Measurements from ENCODE around the gene SLC15A2. TPM values are rescaled to one million over a fixed set of nuclear protein-coding genes. Genes with fewer than 3 reads are reported as not detected.

Gene SLC15A2
- total and polyA plus RNA-seq, 9 of the 15 experiments (the other 6 are each of a cell fraction or from before 2014, with no cell fraction given): 0.05 to 0.53 (median 0.25) TPM; not detected in 1

DNA sequence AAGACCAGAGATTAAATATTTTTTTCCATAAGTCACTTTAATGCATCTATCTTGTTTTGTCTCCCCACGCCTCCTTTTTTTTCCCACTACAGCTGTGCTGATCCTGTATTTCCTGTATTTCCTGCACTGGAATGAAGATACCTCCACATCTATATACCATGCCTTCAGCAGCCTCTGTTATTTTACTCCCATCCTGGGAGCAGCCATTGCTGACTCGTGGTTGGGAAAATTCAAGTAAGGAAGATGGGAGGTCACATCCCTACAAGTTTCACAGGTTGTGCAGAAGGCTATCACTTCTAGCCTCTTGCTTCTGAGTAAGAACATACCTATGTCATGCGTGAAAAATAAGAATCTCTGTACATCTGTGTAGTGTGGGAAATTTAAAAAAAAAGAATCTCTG, 3.1 kb downstream of the SLC15A2 start:
- Histone ChIP-seq H3K4me3 (no peak overlapping the region), H3K79me2 (ENCODE audit: control insufficient read depth, insufficient read depth, low read length) (no peaks in the 10 kb centered on the region), H3K9me1 (ENCODE audit: control insufficient read depth, insufficient read depth, low read length) (no peaks in the 10 kb centered on the region), H3K27me3 (ENCODE audit: control insufficient read depth in 2 of 2, insufficient read depth in 2 of 2, low read length in 2 of 2) (no peaks in the 10 kb centered on the region), H3K36me3 (ENCODE audit: control insufficient read depth, insufficient read depth, low read length) (no peaks in the 10 kb centered on the region), H3K27ac (ENCODE audit: extremely low read depth, low read depth, low read length) (no peak overlapping the region), H3K4me2 (ENCODE audit: insufficient read depth, low read length) (no peak overlapping the region), H3K4me1 (replicated peaks in 1 of 2; ENCODE audit: control insufficient read depth in 2 of 2, insufficient read depth in 2 of 2, low read length in 2 of 2) (no peaks in the 10 kb centered on the region), H3K9ac (ENCODE audit: insufficient read depth in 1 of 2, low read depth in 2 of 2, low read length in 2 of 2) (no peak overlapping the region), H3K9me3 (replicated peaks; ENCODE audit: control insufficient read depth, insufficient read depth, low read depth, low read length) (no peaks in the 10 kb centered on the region), H2AFZ (ENCODE audit: low read depth, low read length) (no peak overlapping the region), H4K20me1 (replicated peaks; ENCODE audit: control insufficient read depth, insufficient read depth, low read length) (no peaks in the 10 kb centered on the region)
- no peak for ATAC-seq
- CTCF ChIA-PET (ENCODE audit: low intra/inter-chr PET ratio): no interaction called here
- POLR2A ChIA-PET: no interaction called here
- FAIRE-seq: no peak
- intact Hi-C loops (cut with micrococcal nuclease) (no loop called here), in situ Hi-C loops (cut with MboI) (no loop called here)
- WGBS (ENCODE audit: insufficient coverage, low coverage, missing lambda C conversion rate): 4% methylated on average over 2 of the region's 3 CpGs
- no peak for DNase-seq (ENCODE audit: extremely low read depth in 1 of 4, low spot score in 3 of 4)
- no peak for TF ChIP-seq ZNF699 (CRISPR knock-in tag; IDR thresholded peaks at IDR 0.05; ENCODE audit: insufficient replicate concordance)
- no peak for TF ChIP-seq DDX20 (tag; IDR thresholded peaks at IDR 0.05; ENCODE audit: low read depth)
- no peak for TF ChIP-seq SUPT5H (IDR thresholded peaks at IDR 0.05)
- no peak for TF ChIP-seq TRIM28 (IDR thresholded peaks at IDR 0.05)
- no peak for TF ChIP-seq CCAR2 (IDR thresholded peaks at IDR 0.05; ENCODE audit: low read depth, low read length)
- no peak for TF ChIP-seq WHSC1 (IDR thresholded peaks at IDR 0.05; ENCODE audit: low read length)
- TF ChIP-seq CBFB (CRISPR knock-in tag; IDR thresholded peaks at IDR 0.05): no peak
- no peak for TF ChIP-seq ZNF354B (CRISPR knock-in tag; IDR thresholded peaks at IDR 0.05)
- TF ChIP-seq, protein P1, sequence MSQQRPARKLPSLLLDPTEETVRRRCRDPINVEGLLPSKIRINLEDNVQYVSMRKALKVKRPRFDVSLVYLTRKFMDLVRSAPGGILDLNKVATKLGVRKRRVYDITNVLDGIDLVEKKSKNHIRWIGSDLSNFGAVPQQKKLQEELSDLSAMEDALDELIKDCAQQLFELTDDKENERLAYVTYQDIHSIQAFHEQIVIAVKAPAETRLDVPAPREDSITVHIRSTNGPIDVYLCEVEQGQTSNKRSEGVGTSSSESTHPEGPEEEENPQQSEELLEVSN (IDR thresholded peaks at IDR 0.05; ENCODE audit: borderline replicate concordance in 1 of 2, extremely low read depth in 1 of 2, insufficient read depth in 1 of 2, insufficient read length in 1 of 2, low read depth in 1 of 2, low read length in 1 of 2, poor library complexity in 1 of 2, severe bottlenecking in 1 of 2): no peak
- BruUV-seq (replicated peaks): no TSS peak

All from K562 (cell line).